NCI-H1048 (cell line): ENCODE measurements around the gene KCNJ3.

Experiments used
- DNase-seq: peaks from one replicate; lab custom pipeline; 2025; lab: John Stamatoyannopoulos, UW

KCNJ3 gene

GRCh38 chr2:154698296-154698720 is at the start of gene KCNJ3:
TSS of gene KCNJ3 (plus strand) at chr2:154698695. CDS start at chr2:154698776, 81 bp downstream.
- DNase-seq = no peak

GRCh38 chr2:154655499-154655898 is 43.0 kb upstream of the KCNJ3 start:
- no peak for DNase-seq

GRCh38 chr2:154658854-154659253 is 39.6 kb upstream of the KCNJ3 start:
- no peak for DNase-seq

- DNase-seq = no peak
Observed at GRCh38 chr2:154664248-154664647, 34.2 kb upstream of the KCNJ3 start.

- no peak for DNase-seq
Observed at GRCh38 chr2:154670083-154670482, 28.4 kb upstream of the KCNJ3 start.

- DNase-seq = no peak
Observed at GRCh38 chr2:154673694-154674093, 24.8 kb upstream of the KCNJ3 start.

- no peak for DNase-seq
Observed at GRCh38 chr2:154677401-154677800, 21.1 kb upstream of the KCNJ3 start.

- DNase-seq = no peak
Observed at GRCh38 chr2:154681741-154682140, 16.8 kb upstream of the KCNJ3 start.

- no peak for DNase-seq
Observed at GRCh38 chr2:154686162-154686561, 12.3 kb upstream of the KCNJ3 start.

GRCh38 chr2:154688373-154688772 is 10.1 kb upstream of the KCNJ3 start:
- no peak for DNase-seq

- no peak for DNase-seq
Observed at GRCh38 chr2:154689158-154689557, 9.3 kb upstream of the KCNJ3 start.

GRCh38 chr2:154692927-154693326 is 5.6 kb upstream of the KCNJ3 start:
- no peak for DNase-seq

- no peak for DNase-seq
Observed at GRCh38 chr2:154693741-154694340, 4.7 kb upstream of the KCNJ3 start.

- no peak for DNase-seq
Observed at GRCh38 chr2:154694881-154695280, 3.6 kb upstream of the KCNJ3 start.

GRCh38 chr2:154696369-154696768 is 2.1 kb upstream of the KCNJ3 start:
- DNase-seq = no peak

- DNase-seq = no peak
Observed at GRCh38 chr2:154696810-154697417, 1.6 kb upstream of the KCNJ3 start.

- no peak for DNase-seq
Observed at GRCh38 chr2:154697418-154698252, 860 bp upstream of the KCNJ3 start.

- DNase-seq = no peak
Observed at GRCh38 chr2:154698721-154699574, 453 bp downstream of the KCNJ3 start.

GRCh38 chr2:154699575-154699930 is 1.1 kb downstream of the KCNJ3 start:
- no peak for DNase-seq

- no peak for DNase-seq
Observed at GRCh38 chr2:154700136-154700535, 1.6 kb downstream of the KCNJ3 start.

- no peak for DNase-seq
Observed at GRCh38 chr2:154704991-154705390, 6.5 kb downstream of the KCNJ3 start.

GRCh38 chr2:154706660-154707059 is 8.2 kb downstream of the KCNJ3 start:
- no peak for DNase-seq
